BLaER1 (cell line): ENCODE data around the gene PITX1.

Experiments
- H3K27ac ChIP-seq: shearing (Covaris generic); formaldehyde crosslinking; 2 replicates; pipeline ENCODE4 v1.8.1; 2022
- H3K27me3 ChIP-seq: shearing (Covaris generic); formaldehyde crosslinking; 2 replicates; pipeline ENCODE4 v1.8.1; 2022
- H3K36me3 ChIP-seq: shearing (Covaris generic); formaldehyde crosslinking; 2 replicates; pipeline ENCODE4 v1.8.1; 2022
- H3K4me1 ChIP-seq: shearing (Covaris generic); formaldehyde crosslinking; 2 replicates; pipeline ENCODE4 v1.8.1; 2022
- H3K4me2 ChIP-seq: shearing (Covaris generic); formaldehyde crosslinking; 2 replicates; pipeline ENCODE4 v1.8.1; 2022
- H3K4me3 ChIP-seq: shearing (Covaris generic); formaldehyde crosslinking; 2 replicates; pipeline ENCODE4 v1.8.1; 2022
- H3K9ac ChIP-seq: shearing (Covaris generic); formaldehyde crosslinking; 2 replicates; pipeline ENCODE4 v1.8.1; 2022
- H3K9me3 ChIP-seq: shearing (Covaris generic); formaldehyde crosslinking; 2 replicates; pipeline ENCODE4 v1.8.1; 2022
- H4K20me1 ChIP-seq: shearing (Covaris generic); formaldehyde crosslinking; 2 replicates; pipeline ENCODE4 v1.8.1; 2022
- Cebpa-rat ChIP-seq: shearing (Covaris generic); IDR thresholded peaks from 2 replicates; pipeline ENCODE4 v1.8.1; 2022

The PITX1 gene

DNA sequence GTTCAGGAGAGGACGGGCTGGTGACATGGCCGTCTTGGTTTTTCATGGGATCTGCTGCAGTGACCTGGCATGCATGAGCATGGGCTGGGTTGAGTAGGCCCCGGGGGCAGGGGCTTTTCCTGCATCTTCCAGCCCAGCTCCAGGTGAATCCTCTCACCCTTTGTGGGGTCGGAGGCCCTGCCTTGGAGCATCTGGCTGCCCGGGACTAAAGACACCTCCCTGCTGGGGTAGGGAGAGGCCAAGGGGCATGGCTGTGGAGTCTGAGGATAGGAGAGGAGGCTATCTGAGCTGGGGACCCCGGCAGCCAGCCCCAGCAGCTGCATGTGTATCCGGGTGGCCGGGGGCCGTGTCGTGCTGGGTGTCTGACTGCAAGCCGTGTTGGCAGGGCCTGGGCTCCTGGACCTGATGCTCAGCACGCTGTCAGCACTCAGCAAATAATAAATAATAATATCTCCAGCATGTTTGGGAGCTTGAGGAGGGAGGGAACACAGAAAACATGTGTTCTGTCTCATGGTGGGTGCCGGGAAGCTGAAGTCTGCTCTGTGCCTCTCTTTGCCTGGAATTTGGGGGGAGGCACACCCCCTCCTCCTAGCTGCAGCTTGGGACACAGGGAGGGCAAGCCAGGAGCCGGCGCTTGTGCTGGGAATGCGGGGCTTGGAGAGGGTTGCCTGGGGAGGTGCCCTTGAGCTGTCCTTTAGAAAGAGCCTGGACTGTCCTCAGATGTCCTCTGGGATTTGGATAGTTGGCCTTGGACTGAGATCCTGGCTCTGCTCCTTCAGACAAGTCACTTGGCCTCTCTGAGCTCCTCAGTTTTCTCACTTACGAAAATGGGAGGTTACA is 28.4 kb upstream of the PITX1 start:
- Histone ChIP-seq H3K4me1 (no peaks in the 10 kb centered on the region), H3K36me3 (no peaks in the 10 kb centered on the region), H3K27me3 (no peaks in the 10 kb centered on the region), H3K27ac (no peak overlapping the region), H3K9ac (no peak overlapping the region), H3K9me3 (no peaks in the 10 kb centered on the region), H3K4me2 (no peak overlapping the region), H3K4me3 (no peak overlapping the region), H4K20me1 (no peaks in the 10 kb centered on the region)
- TF ChIP-seq Cebpa-rat, result no peak

DNA sequence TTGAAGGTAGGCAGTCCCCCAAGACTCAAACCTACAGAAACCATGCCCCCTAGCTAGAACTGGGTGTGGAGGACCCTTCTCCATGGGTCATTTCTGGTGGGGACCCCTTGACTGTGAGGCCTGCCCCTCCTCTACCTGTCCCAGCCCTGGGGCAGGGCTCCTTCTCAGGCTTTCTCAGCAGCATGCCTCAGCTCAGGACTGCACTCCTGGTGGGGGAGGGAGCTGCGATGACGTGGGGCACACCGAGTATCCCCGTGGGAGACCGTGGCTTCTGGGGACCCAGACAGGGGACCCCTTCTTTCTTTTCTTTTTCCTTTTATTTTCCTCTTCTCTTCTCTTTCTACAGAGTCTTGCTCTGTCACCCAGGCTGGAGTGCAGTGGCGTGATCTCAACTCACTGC is 27.0 kb upstream of the PITX1 start:
- TF ChIP-seq Cebpa-rat, result no peak
- no peaks in the 10 kb centered on the region for H4K20me1 ChIP-seq
- H3K4me1 ChIP-seq, result no peaks in the 10 kb centered on the region
- no peaks in the 10 kb centered on the region for H3K27me3 ChIP-seq
- no peak overlapping the region for H3K4me2 ChIP-seq
- H3K9me3 ChIP-seq, result no peaks in the 10 kb centered on the region
- no peaks in the 10 kb centered on the region for H3K36me3 ChIP-seq
- no peak overlapping the region for H3K4me3 ChIP-seq
- no peak overlapping the region for H3K27ac ChIP-seq
- H3K9ac ChIP-seq, result no peak overlapping the region

DNA sequence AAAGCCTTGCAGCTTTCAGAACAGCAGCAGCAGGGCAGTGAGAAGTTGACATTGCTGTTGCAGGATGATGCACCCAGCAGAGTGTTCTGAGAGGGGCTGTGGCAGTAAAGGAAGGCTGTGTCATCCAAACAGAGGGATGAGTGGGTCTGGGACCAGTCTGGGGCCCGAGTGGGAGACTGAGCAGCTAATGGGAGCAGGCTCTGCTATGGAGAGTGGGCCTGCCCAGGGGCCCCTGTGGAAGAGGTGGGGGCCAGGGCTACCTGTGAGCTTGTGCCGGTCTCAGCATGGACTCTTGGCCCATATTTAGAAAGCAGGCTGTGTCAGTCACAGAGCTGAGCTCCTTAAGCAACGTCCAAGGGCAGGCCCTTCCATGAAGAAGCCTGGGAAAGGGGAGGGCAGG is 26.0 kb upstream of the PITX1 start:
- no peak overlapping the region for H3K4me2 ChIP-seq
- no peaks in the 10 kb centered on the region for H3K27me3 ChIP-seq
- H4K20me1 ChIP-seq, result no peaks in the 10 kb centered on the region
- H3K9ac ChIP-seq, result no peak overlapping the region
- no peak overlapping the region for H3K4me3 ChIP-seq
- H3K36me3 ChIP-seq, result no peaks in the 10 kb centered on the region
- H3K27ac ChIP-seq, result no peak overlapping the region
- TF ChIP-seq Cebpa-rat, result no peak
- no peaks in the 10 kb centered on the region for H3K4me1 ChIP-seq
- no peaks in the 10 kb centered on the region for H3K9me3 ChIP-seq

- no peak overlapping the region for H3K9ac ChIP-seq
- no peaks in the 10 kb centered on the region for H4K20me1 ChIP-seq
- peaks cover 4% of the 10 kb centered on the region; the same call in 1 of the 2 replicates for H3K4me1 ChIP-seq
- H3K36me3 ChIP-seq, result no peaks in the 10 kb centered on the region
- H3K9me3 ChIP-seq, result no peaks in the 10 kb centered on the region
- no peak overlapping the region for H3K4me2 ChIP-seq
- no peaks in the 10 kb centered on the region for H3K27me3 ChIP-seq
- no peak overlapping the region for H3K4me3 ChIP-seq
- no peak overlapping the region for H3K27ac ChIP-seq
- no peak for TF ChIP-seq Cebpa-rat
These were observed 25.2 kb upstream of the PITX1 start for GRCh38 chr5:135059000-135059923.

DNA sequence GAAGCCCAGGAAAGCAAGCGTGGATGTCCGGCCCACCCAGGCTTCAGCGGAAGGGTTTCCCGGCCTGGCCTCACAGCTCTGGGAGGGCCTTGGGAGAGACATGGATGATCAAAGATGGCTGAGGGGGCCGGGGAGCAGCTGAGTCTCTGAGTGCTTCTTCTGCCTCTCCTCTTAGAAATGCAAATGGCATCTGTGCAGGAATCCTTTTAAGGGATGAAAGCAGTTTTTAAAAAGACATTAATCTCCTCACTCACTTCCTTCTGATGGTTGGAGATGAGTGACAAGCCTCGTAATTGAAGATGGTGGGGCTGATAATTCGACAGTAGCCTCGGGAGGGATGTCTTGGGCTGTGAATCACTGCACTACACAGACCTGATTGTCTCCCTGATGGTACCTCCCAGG is 24.3 kb upstream of the PITX1 start:
- H3K27me3 ChIP-seq, result no peaks in the 10 kb centered on the region

DNA sequence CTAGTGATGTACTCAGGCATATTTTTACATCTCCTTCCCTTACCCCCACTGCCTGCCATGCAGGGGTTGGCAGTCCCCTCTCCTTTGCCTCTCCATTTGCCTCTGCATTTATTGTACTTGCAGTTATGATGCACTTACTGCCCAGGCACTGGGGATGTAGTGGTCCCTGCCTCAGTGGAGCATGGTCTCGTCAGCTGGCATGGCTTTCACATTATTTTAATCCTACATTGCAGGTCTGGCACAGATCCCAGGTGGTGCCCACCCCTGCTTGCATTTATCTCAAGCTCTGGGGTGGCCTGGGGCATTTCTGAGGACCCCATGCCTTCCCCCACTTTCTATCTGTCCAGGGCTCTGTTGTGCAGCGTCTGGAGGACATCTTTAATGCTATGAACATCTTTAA is 23.2 kb upstream of the PITX1 start:
- Histone ChIP-seq H3K4me2 (no peak overlapping the region), H3K4me3 (no peak overlapping the region), H3K4me1 (peaks cover 22% of the 10 kb centered on the region), H3K27ac (no peak overlapping the region), H3K9ac (no peak overlapping the region), H3K27me3 (no peaks in the 10 kb centered on the region), H3K36me3 (no peaks in the 10 kb centered on the region), H3K9me3 (no peaks in the 10 kb centered on the region), H4K20me1 (no peaks in the 10 kb centered on the region)
- no peak for TF ChIP-seq Cebpa-rat

More for the DNA sequence above, 24.3 kb upstream of the PITX1 start:
- no peaks in the 10 kb centered on the region for H3K9me3 ChIP-seq
- H3K27ac ChIP-seq, result no peak overlapping the region
- H3K4me1 ChIP-seq, result peaks cover 13% of the 10 kb centered on the region
- TF ChIP-seq Cebpa-rat, result no peak
- no peak overlapping the region for H3K4me3 ChIP-seq
- H4K20me1 ChIP-seq, result no peaks in the 10 kb centered on the region
- H3K4me2 ChIP-seq, result no peak overlapping the region
- no peak overlapping the region for H3K9ac ChIP-seq
- H3K36me3 ChIP-seq, result no peaks in the 10 kb centered on the region

DNA sequence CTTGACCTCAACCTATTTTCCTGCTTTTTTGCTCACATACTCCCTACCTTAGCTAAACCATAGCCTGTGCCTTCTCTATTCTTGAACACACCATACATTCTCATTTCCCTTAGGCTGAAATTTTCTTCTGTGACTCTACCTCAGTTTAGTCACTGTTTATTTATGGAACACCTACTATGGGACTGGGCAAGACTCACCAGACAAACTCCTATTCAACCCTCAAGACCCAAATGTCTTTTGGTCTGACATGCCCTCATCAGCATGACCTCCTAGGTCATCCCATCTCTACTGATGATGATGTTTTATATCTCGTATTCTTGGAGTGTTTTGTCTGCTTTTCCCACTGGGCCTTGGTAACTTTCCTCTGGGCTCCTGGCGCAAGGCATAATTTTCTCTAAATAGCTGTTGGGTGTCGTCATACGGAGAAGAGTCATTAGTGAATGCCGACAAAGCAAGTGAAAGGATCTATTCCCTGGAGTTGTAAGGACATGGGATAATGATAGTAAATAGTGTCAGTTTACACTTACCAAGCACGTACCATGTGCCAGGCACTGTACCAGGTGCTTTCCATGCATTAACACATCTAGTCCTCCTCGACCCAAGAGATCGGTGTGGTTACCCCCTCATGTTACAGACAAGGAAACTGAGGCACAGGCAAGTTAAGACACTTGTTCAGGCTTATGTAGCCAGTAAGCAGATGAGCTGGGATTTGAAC is 22.4 kb upstream of the PITX1 start:
- no peak for TF ChIP-seq Cebpa-rat
- Histone ChIP-seq H3K9me3 (no peaks in the 10 kb centered on the region), H3K36me3 (no peaks in the 10 kb centered on the region), H3K4me2 (no peak overlapping the region), H3K9ac (no peak overlapping the region), H3K4me1 (peaks cover 22% of the 10 kb centered on the region), H3K27ac (no peak overlapping the region), H4K20me1 (no peaks in the 10 kb centered on the region), H3K4me3 (no peak overlapping the region), H3K27me3 (no peaks in the 10 kb centered on the region)

DNA sequence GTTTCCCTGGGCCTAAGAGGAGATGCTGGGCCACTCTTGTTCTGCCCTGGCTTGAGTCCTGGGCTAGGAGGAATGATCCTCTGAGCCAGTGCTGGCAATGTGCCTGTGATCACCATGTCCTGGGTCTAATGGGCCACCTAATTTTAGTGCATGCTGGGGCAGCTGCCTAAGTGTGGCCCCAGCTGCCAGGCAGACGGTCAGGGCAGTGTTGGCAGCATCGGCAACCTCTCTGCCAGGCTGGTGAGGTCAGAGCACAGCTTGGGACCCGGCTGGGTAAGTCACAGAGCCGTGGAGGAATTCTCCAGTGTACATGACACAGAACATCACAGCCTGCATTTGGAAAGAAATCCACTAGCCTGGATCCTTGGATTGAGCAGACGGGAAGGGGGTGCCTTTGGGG is 21.4 kb upstream of the PITX1 start:
- Histone ChIP-seq H3K36me3 (no peaks in the 10 kb centered on the region), H4K20me1 (no peaks in the 10 kb centered on the region), H3K27ac (no peak overlapping the region), H3K9ac (no peak overlapping the region), H3K4me2 (no peak overlapping the region), H3K9me3 (no peaks in the 10 kb centered on the region), H3K4me1 (peaks cover 22% of the 10 kb centered on the region), H3K4me3 (no peak overlapping the region), H3K27me3 (no peaks in the 10 kb centered on the region)
- TF ChIP-seq Cebpa-rat, result no peak

- H3K9ac ChIP-seq, result no peak overlapping the region
- TF ChIP-seq Cebpa-rat, result no peak
- no peak overlapping the region for H3K4me2 ChIP-seq
- no peaks in the 10 kb centered on the region for H3K27me3 ChIP-seq
- no peaks in the 10 kb centered on the region for H3K36me3 ChIP-seq
- no peak overlapping the region for H3K27ac ChIP-seq
- H4K20me1 ChIP-seq, result no peaks in the 10 kb centered on the region
- no peak overlapping the region for H3K4me3 ChIP-seq
- H3K9me3 ChIP-seq, result no peaks in the 10 kb centered on the region
- peaks cover 22% of the 10 kb centered on the region for H3K4me1 ChIP-seq
These were observed 20.5 kb upstream of the PITX1 start for GRCh38 chr5:135054546-135054945.
